Measurements from ENCODE around the gene TMEM225. TPM values are rescaled to one million over a fixed set of nuclear protein-coding genes. Genes with fewer than 3 reads are reported as not detected.

Gene TMEM225
- total RNA-seq, 2 donors from 2014 or later: not detected

DNA sequence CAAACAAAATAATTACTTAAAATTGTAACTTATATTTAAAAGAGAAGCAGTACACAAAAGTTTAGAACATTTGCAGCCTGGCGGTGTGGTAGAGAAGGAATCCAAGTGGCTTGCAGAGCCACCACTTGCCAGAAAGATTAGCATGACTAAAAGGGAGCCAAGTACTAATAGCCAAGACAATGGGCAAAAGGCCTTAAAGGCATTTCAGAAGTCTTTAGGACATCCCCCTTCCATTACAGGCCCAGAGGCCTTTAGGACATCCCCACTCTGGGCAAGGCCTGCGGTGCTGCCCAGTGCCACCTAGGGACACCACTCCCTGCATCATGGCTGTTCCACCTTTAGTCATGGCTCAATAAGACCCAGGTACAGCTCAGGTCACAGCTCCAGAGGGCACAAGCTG is 32.4 kb downstream of the TMEM225 start:
- Mint-ChIP-seq H3K36me3 (ENCODE audit: low read depth) (no peaks in the 10 kb centered on the region), H3K4me1 (no peaks in the 10 kb centered on the region), H3K27me3 (peaks cover 16% of the 10 kb centered on the region), H3K27ac (no peak overlapping the region), H3K4me3 (no peak overlapping the region)
- H3K9me3 ChIP-seq (ENCODE audit: control insufficient read depth, low read length, poor library complexity, severe bottlenecking): no peaks in the 10 kb centered on the region
- ATAC-seq: no peak
- DNase-seq: no peak

GRCh38 chr11:123852321-123852720 is 33.1 kb downstream of the TMEM225 start:
- H3K27me3 Mint-ChIP-seq: peaks cover 16% of the 10 kb centered on the region
- DNase-seq (no peak), ATAC-seq (no peak)
- no peaks in the 10 kb centered on the region for H3K9me3 ChIP-seq (ENCODE audit: control insufficient read depth, low read length, poor library complexity, severe bottlenecking)
- H3K4me1 Mint-ChIP-seq: no peaks in the 10 kb centered on the region
- H3K27ac Mint-ChIP-seq: no peak overlapping the region
- no peaks in the 10 kb centered on the region for H3K36me3 Mint-ChIP-seq (ENCODE audit: low read depth)
- no peak overlapping the region for H3K4me3 Mint-ChIP-seq

GRCh38 chr11:123851110-123851509 is 34.4 kb downstream of the TMEM225 start:
- H3K9me3 ChIP-seq (ENCODE audit: control insufficient read depth, low read length, poor library complexity, severe bottlenecking): no peaks in the 10 kb centered on the region
- H3K4me1 Mint-ChIP-seq: no peaks in the 10 kb centered on the region
- no peak overlapping the region for H3K4me3 Mint-ChIP-seq
- DNase-seq (no peak), ATAC-seq (no peak)
- H3K36me3 Mint-ChIP-seq (ENCODE audit: low read depth): no peaks in the 10 kb centered on the region
- H3K27me3 Mint-ChIP-seq: peaks cover 20% of the 10 kb centered on the region
- H3K27ac Mint-ChIP-seq: no peak overlapping the region

GRCh38 chr11:123841174-123841573 is 44.3 kb downstream of the TMEM225 start:
- Mint-ChIP-seq H3K36me3 (ENCODE audit: low read depth) (no peaks in the 10 kb centered on the region), H3K4me3 (no peak overlapping the region)
- no peak for ATAC-seq

DNA sequence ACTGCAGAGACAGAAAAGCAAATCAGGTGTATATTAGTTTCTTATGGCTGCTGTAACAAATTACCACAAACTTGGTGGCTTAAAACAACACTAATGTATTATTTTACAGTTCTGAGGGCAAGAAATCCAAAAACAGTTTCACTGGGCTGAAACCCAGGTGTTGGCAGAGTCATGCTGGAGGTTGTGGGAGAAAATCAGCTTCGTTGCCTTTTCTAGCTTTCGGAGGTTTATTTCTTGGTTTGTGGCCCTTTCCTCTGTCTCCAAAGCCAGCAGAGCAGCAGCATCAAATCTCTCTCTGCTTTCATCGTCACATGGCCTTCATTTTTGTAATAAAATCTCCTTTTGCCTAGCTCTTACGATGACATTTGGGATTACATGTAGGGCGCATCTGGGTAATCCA is 46.3 kb downstream of the TMEM225 start:
- no peak overlapping the region for H3K27ac Mint-ChIP-seq
- no peak for DNase-seq
- peaks cover 33% of the 10 kb centered on the region for H3K27me3 Mint-ChIP-seq
- no peaks in the 10 kb centered on the region for H3K36me3 Mint-ChIP-seq (ENCODE audit: low read depth)
- no peak for ATAC-seq
- no peak overlapping the region for H3K4me3 Mint-ChIP-seq
- H3K9me3 ChIP-seq (ENCODE audit: control insufficient read depth, low read length, poor library complexity, severe bottlenecking): no peaks in the 10 kb centered on the region
- H3K4me1 Mint-ChIP-seq: no peaks in the 10 kb centered on the region

More at GRCh38 chr11:123841174-123841573, 44.3 kb downstream of the TMEM225 start:
- DNase-seq: no peak
- Mint-ChIP-seq H3K4me1 (no peaks in the 10 kb centered on the region), H3K27ac (no peak overlapping the region), H3K27me3 (peaks cover 36% of the 10 kb centered on the region)
- H3K9me3 ChIP-seq (ENCODE audit: control insufficient read depth, low read length, poor library complexity, severe bottlenecking): no peaks in the 10 kb centered on the region

DNA sequence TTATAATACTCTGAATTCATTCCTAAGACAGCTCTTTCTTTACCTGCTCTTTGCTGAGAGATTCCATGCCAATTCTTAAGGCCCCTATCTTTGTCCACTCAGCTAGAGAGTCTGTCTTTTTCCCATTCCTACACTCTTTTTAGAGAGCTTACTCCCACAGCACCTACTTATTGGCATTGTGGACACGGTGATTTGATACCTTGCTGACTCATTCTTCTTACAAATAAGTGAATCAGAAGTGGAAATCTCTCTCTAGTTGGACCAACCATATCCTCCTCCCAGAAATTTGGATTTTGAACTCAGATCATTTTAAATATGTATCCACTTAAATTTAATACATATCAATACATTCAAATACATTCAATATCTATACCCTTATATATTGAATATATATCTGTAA is 46.8 kb downstream of the TMEM225 start:
- DNase-seq: no peak
- ATAC-seq: no peak
- H3K4me3 Mint-ChIP-seq: no peak overlapping the region
- H3K27ac Mint-ChIP-seq: no peak overlapping the region
- H3K36me3 Mint-ChIP-seq (ENCODE audit: low read depth): no peaks in the 10 kb centered on the region
- peaks cover 29% of the 10 kb centered on the region for H3K27me3 Mint-ChIP-seq
- no peaks in the 10 kb centered on the region for H3K9me3 ChIP-seq (ENCODE audit: control insufficient read depth, low read length, poor library complexity, severe bottlenecking)
- H3K4me1 Mint-ChIP-seq: no peaks in the 10 kb centered on the region

GRCh38 chr11:123838199-123838598 is 47.3 kb downstream of the TMEM225 start:
- H3K36me3 Mint-ChIP-seq (ENCODE audit: low read depth): no peaks in the 10 kb centered on the region
- H3K27ac Mint-ChIP-seq: no peak overlapping the region
- DNase-seq: no peak
- H3K4me3 Mint-ChIP-seq: no peak overlapping the region
- no peak for ATAC-seq
- H3K4me1 Mint-ChIP-seq: no peaks in the 10 kb centered on the region
- H3K9me3 ChIP-seq (ENCODE audit: control insufficient read depth, low read length, poor library complexity, severe bottlenecking): no peaks in the 10 kb centered on the region
- peaks cover 29% of the 10 kb centered on the region for H3K27me3 Mint-ChIP-seq

GRCh38 chr11:123833095-123833494 is 52.4 kb downstream of the TMEM225 start:
- peaks cover 21% of the 10 kb centered on the region for H3K27me3 Mint-ChIP-seq
- H3K27ac Mint-ChIP-seq: no peak overlapping the region
- DNase-seq (no peak), ATAC-seq (no peak)
- H3K4me1 Mint-ChIP-seq: no peaks in the 10 kb centered on the region
- no peaks in the 10 kb centered on the region for H3K9me3 ChIP-seq (ENCODE audit: control insufficient read depth, low read length, poor library complexity, severe bottlenecking)
- peaks cover 3% of the 10 kb centered on the region for H3K36me3 Mint-ChIP-seq (ENCODE audit: low read depth)
- H3K4me3 Mint-ChIP-seq: no peak overlapping the region

Other genes with a start within 250 kb of the TMEM225 start
- gene SCN3B, start 231.0 kb downstream of the TMEM225 start, total RNA-seq: not detected
- gene ZNF202, start 144.0 kb downstream of the TMEM225 start, total RNA-seq: 10 to 100 TPM; 11.4 to 11.5 TPM
- not detected for gene OR6X1, start 131.2 kb downstream of the TMEM225 start, total RNA-seq
- gene OR6M1, start 79.3 kb downstream of the TMEM225 start, total RNA-seq: not detected
- gene OR8D4, start 16.5 kb upstream of the TMEM225 start, total RNA-seq: not detected
- gene OR4D5, start 53.9 kb upstream of the TMEM225 start, total RNA-seq: not detected
- not detected for gene OR6T1, start 58.2 kb upstream of the TMEM225 start, total RNA-seq
- not detected for gene OR10S1, start 92.1 kb upstream of the TMEM225 start, total RNA-seq
- gene OR10G6, start 109.5 kb upstream of the TMEM225 start, total RNA-seq: not detected
- gene OR10G4, start 127.3 kb upstream of the TMEM225 start, total RNA-seq: not detected
- not detected for gene OR10G9, start 137.3 kb upstream of the TMEM225 start, total RNA-seq
- not detected for gene OR10G8, start 141.1 kb upstream of the TMEM225 start, total RNA-seq
- not detected for gene OR10G7, start 155.7 kb upstream of the TMEM225 start, total RNA-seq
- 1 to 10 TPM; 4.7 to 5.4 TPM for gene VWA5A, start 229.8 kb upstream of the TMEM225 start, total RNA-seq

Measured in T-helper 17 cell (primary cell).